Stimulated activated CD4-positive, alpha-beta T cell treated with anti-CD3 and anti-CD28 coated beads, Interleukin-12 subunit alpha, Interleukin-12 subunit beta, amount 100 ng/mL, for 48 hours (primary cell): ENCODE measurements around the gene SHOX.
"Not testable (repeated sequence)": the region's sequence is repeated elsewhere in the genome, so short reads cannot be mapped to it uniquely, and the experiment has no call there.

Experiments
- DNase-seq, 3 donors: peaks; one replicate each; pipeline ENCODE4 v3.0.0-alpha.2; 2020; ENCODE audit warnings: low read depth in 2 of 3, low spot score in 1 of 3

SHOX gene

GRCh38 chrX:636981-637659 is 6.5 kb downstream of the SHOX start:
- no peak for DNase-seq

GRCh38 chrX:637660-638481 is 7.3 kb downstream of the SHOX start:
- DNase-seq: no peak

- no peak for DNase-seq
Measured at GRCh38 chrX:638482-639131, 8.0 kb downstream of the SHOX start.

- DNase-seq: no peak
Measured at GRCh38 chrX:639151-639550, 8.6 kb downstream of the SHOX start.

GRCh38 chrX:640641-641040 is 10.1 kb downstream of the SHOX start:
- no peak for DNase-seq

GRCh38 chrX:641671-642435 is 11.3 kb downstream of the SHOX start:
- no peak for DNase-seq

GRCh38 chrX:642436-643240 is 12.0 kb downstream of the SHOX start:
- no peak for DNase-seq

- DNase-seq: no peak
Measured at GRCh38 chrX:643241-643595, 12.6 kb downstream of the SHOX start.

GRCh38 chrX:643911-644303 is 13.3 kb downstream of the SHOX start:
- no peak for DNase-seq

GRCh38 chrX:644304-645281 is 14.0 kb downstream of the SHOX start:
- no peak for DNase-seq

- DNase-seq: no peak
Measured at GRCh38 chrX:646228-646495, 15.6 kb downstream of the SHOX start.

- no peak for DNase-seq
Measured at GRCh38 chrX:646796-647195, 16.2 kb downstream of the SHOX start.

GRCh38 chrX:649166-649565 is 18.6 kb downstream of the SHOX start:
- DNase-seq: no peak

- no peak for DNase-seq
Measured at GRCh38 chrX:650324-650723, 19.7 kb downstream of the SHOX start.

GRCh38 chrX:650811-651210 is 20.2 kb downstream of the SHOX start:
- DNase-seq: no peak

- DNase-seq: not testable (repeated sequence)
Measured at GRCh38 chrX:651922-652321, 21.3 kb downstream of the SHOX start.

- DNase-seq: no peak
Measured at GRCh38 chrX:652341-652741, 21.8 kb downstream of the SHOX start.

GRCh38 chrX:653306-653705 is 22.7 kb downstream of the SHOX start:
- DNase-seq: no peak

GRCh38 chrX:661154-661553 is 30.6 kb downstream of the SHOX start:
- no peak for DNase-seq

- DNase-seq: no peak
Measured at GRCh38 chrX:662126-662525, 31.5 kb downstream of the SHOX start.
